Neural progenitor cell (in vitro differentiated cells): ENCODE data around the gene KIF26B.

Experiments used
- EZH2phosphoT487 ChIP-seq: fragments of 200-600 bp; sonication (generic); IDR thresholded peaks from 2 replicates; pipeline ENCODE4 v1.6.1; 2017; ENCODE audit warnings: antibody characterized with exemption
- TF ChIP-seq, protein P1 (sequence below): fragments of 200-600 bp; sonication (generic); IDR thresholded peaks from 2 replicates; pipeline ENCODE4 v1.5.1; 2017; ENCODE audit warnings: antibody characterized with exemption, mild to moderate bottlenecking

GRCh38 chr1:245161866-245162265 lies 7.1 kb downstream of the KIF26B start:
- TF ChIP-seq, protein P1, sequence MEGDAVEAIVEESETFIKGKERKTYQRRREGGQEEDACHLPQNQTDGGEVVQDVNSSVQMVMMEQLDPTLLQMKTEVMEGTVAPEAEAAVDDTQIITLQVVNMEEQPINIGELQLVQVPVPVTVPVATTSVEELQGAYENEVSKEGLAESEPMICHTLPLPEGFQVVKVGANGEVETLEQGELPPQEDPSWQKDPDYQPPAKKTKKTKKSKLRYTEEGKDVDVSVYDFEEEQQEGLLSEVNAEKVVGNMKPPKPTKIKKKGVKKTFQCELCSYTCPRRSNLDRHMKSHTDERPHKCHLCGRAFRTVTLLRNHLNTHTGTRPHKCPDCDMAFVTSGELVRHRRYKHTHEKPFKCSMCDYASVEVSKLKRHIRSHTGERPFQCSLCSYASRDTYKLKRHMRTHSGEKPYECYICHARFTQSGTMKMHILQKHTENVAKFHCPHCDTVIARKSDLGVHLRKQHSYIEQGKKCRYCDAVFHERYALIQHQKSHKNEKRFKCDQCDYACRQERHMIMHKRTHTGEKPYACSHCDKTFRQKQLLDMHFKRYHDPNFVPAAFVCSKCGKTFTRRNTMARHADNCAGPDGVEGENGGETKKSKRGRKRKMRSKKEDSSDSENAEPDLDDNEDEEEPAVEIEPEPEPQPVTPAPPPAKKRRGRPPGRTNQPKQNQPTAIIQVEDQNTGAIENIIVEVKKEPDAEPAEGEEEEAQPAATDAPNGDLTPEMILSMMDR = no peak
- no peak for TF ChIP-seq EZH2phosphoT487
